Activated CD4-positive, alpha-beta memory T cell treated with anti-CD3 and anti-CD28 coated beads for 36 hours (primary cell): ENCODE results near the gene PLXNB1. TPM values are rescaled to one million over a fixed set of nuclear protein-coding genes. Genes with fewer than 3 reads are reported as not detected.
"Not testable (repeated sequence)": the region's sequence is repeated elsewhere in the genome, so short reads cannot be mapped to it uniquely, and the experiment has no call there.

Experiments
- CTCF ChIA-PET: fragments of 350-600 bp; sonication (Branson Sonifier 250); formaldehyde crosslinking; loops from one replicate; lab custom pipeline; 2021; ENCODE audit warnings: antibody characterized with exemption, inconsistent platforms; lab: Charles Lee
- POLR2A ChIA-PET: fragments of 350-600 bp; sonication (Branson Sonifier 250); formaldehyde crosslinking; loops from one replicate; lab custom pipeline; 2021; ENCODE audit warnings: antibody characterized with exemption; lab: Charles Lee
- DNase-seq: peaks from one replicate; pipeline ENCODE4 v3.0.0-alpha.2; 2020
- H3K27ac Mint-ChIP-seq: one replicate; pipeline ENCODE4 v1.8.0; 2021; ENCODE audit warnings: mixed read lengths
- H3K27me3 Mint-ChIP-seq: one replicate; pipeline ENCODE4 v1.8.0; 2021; ENCODE audit warnings: mixed read lengths
- H3K36me3 Mint-ChIP-seq: one replicate; pipeline ENCODE4 v1.8.0; 2021; ENCODE audit warnings: mixed read lengths
- H3K4me1 Mint-ChIP-seq: one replicate; pipeline ENCODE4 v1.8.0; 2021; ENCODE audit warnings: low read depth, mixed read lengths
- H3K4me3 Mint-ChIP-seq: one replicate; pipeline ENCODE4 v1.8.0; 2021; ENCODE audit warnings: mild to moderate bottlenecking, mixed read lengths
- H3K9me3 Mint-ChIP-seq: one replicate; pipeline ENCODE4 v1.8.0; 2021; ENCODE audit warnings: mixed read lengths
- intact Hi-C: fragments of 100-400 bp; cut with micrococcal nuclease; formaldehyde crosslinking; loops from one replicate; pipeline ENCODE4 v1.15.1; 2023
- total RNA-seq, 2 experiments: library from RNA; stranded (reverse); gene quantifications; one replicate each; pipeline ENCODE4 v1.2.3, GENCODE V29; 2021

PLXNB1 gene
- total RNA-seq, 2 experiments from 2014 or later, result 3.2 to 3.8 TPM

- CTCF ChIA-PET, result interaction anchor here (0.6 to 2.8 kb wide), 3 partner anchors 29 to 198 kb away, joined by 3 to 25 read pairs (median 3); no protein-coding TSS in a partner anchor
Measured at GRCh38 chr3:48406443-48407431, 23.1 kb downstream of the PLXNB1 start.

GRCh38 chr3:48405971-48406370 lies 23.9 kb downstream of the PLXNB1 start:
- Mint-ChIP-seq H3K4me3 (no peak overlapping the region), H3K4me1 (no peaks in the 10 kb centered on the region), H3K27me3 (no peaks in the 10 kb centered on the region), H3K9me3 (no peaks in the 10 kb centered on the region), H3K36me3 (no peaks in the 10 kb centered on the region), H3K27ac (no peak overlapping the region)
- POLR2A ChIA-PET, result no interaction called here
- intact Hi-C loops, result no loop called here
- DNase-seq, result no peak
- CTCF ChIA-PET, result interaction anchor here (8.0 kb wide), 1 partner anchor 31 kb away, joined by 290 read pairs; the partner anchor contains the start of genes CCDC51 and TMA7

More at GRCh38 chr3:48406443-48407431, 23.1 kb downstream of the PLXNB1 start:
- H3K4me3 Mint-ChIP-seq, result no peak overlapping the region
- H3K27ac Mint-ChIP-seq, result no peak overlapping the region
- H3K9me3 Mint-ChIP-seq, result no peaks in the 10 kb centered on the region
- POLR2A ChIA-PET, result no interaction called here
- H3K36me3 Mint-ChIP-seq, result no peaks in the 10 kb centered on the region
- no peaks in the 10 kb centered on the region for H3K27me3 Mint-ChIP-seq
- peak; percentile 6 for DNase-seq
- H3K4me1 Mint-ChIP-seq, result no peaks in the 10 kb centered on the region
- intact Hi-C loops, result no loop called here

GRCh38 chr3:48405343-48405881 lies 24.5 kb downstream of the PLXNB1 start:
- H3K36me3 Mint-ChIP-seq, result no peaks in the 10 kb centered on the region
- H3K27ac Mint-ChIP-seq, result no peak overlapping the region
- H3K9me3 Mint-ChIP-seq, result no peaks in the 10 kb centered on the region
- peak; percentile 6 for DNase-seq
- ChIA-PET CTCF (interaction anchor here (0.6 to 8.0 kb wide), 2 partner anchors 31 to 173 kb away, joined by 3 to 290 read pairs; partner anchors contain the start of genes CCDC51 and TMA7), POLR2A (no interaction called here)
- peaks cover 1% of the 10 kb centered on the region for H3K27me3 Mint-ChIP-seq
- no peak overlapping the region for H3K4me3 Mint-ChIP-seq
- no peaks in the 10 kb centered on the region for H3K4me1 Mint-ChIP-seq
- intact Hi-C loops, result no loop called here

- ChIA-PET CTCF (interaction anchor here (0.6 to 8.0 kb wide), 3 partner anchors 32 to 172 kb away, joined by 3 to 290 read pairs (median 153); partner anchors contain the start of genes CCDC51 and TMA7), POLR2A (no interaction called here)
- Mint-ChIP-seq H3K9me3 (no peaks in the 10 kb centered on the region), H3K27ac (no peak overlapping the region), H3K4me3 (no peak overlapping the region), H3K27me3 (peaks cover 1% of the 10 kb centered on the region), H3K36me3 (no peaks in the 10 kb centered on the region), H3K4me1 (no peaks in the 10 kb centered on the region)
- intact Hi-C loops, result no loop called here
- peak; percentile 3 for DNase-seq
Measured at GRCh38 chr3:48404440-48405342, 25.2 kb downstream of the PLXNB1 start.

GRCh38 chr3:48403533-48404439 lies 26.1 kb downstream of the PLXNB1 start:
- no peaks in the 10 kb centered on the region for H3K36me3 Mint-ChIP-seq
- no peaks in the 10 kb centered on the region for H3K4me1 Mint-ChIP-seq
- POLR2A ChIA-PET, result interaction anchor here (0.6 kb wide), 1 partner anchor 54 kb away, joined by 3 read pairs; no protein-coding TSS in a partner anchor
- H3K27ac Mint-ChIP-seq, result no peak overlapping the region
- peak; percentile 4 for DNase-seq
- CTCF ChIA-PET, result interaction anchor here (6.4 to 8.0 kb wide), 2 partner anchors 33 to 145 kb away, joined by 153 to 290 read pairs; partner anchors contain the start of genes CCDC51 and TMA7
- intact Hi-C loops, result no loop called here
- no peaks in the 10 kb centered on the region for H3K9me3 Mint-ChIP-seq
- peaks cover 1% of the 10 kb centered on the region for H3K27me3 Mint-ChIP-seq
- no peak overlapping the region for H3K4me3 Mint-ChIP-seq

- Mint-ChIP-seq H3K36me3 (no peaks in the 10 kb centered on the region), H3K4me3 (no peak overlapping the region), H3K27me3 (peaks cover 1% of the 10 kb centered on the region), H3K4me1 (no peaks in the 10 kb centered on the region), H3K9me3 (no peaks in the 10 kb centered on the region), H3K27ac (no peak overlapping the region)
- no peak for DNase-seq
- CTCF ChIA-PET, result interaction anchor here (6.4 to 8.0 kb wide), 2 partner anchors 34 to 145 kb away, joined by 153 to 290 read pairs; partner anchors contain the start of genes CCDC51 and TMA7
- POLR2A ChIA-PET, result interaction anchor here (0.6 kb wide), 1 partner anchor 54 kb away, joined by 3 read pairs; no protein-coding TSS in a partner anchor
- intact Hi-C loops, result no loop called here
Measured at GRCh38 chr3:48402907-48403306, 27.0 kb downstream of the PLXNB1 start.

GRCh38 chr3:48402281-48402732 lies 27.6 kb downstream of the PLXNB1 start:
- no peaks in the 10 kb centered on the region for H3K9me3 Mint-ChIP-seq
- H3K27me3 Mint-ChIP-seq, result peaks cover 1% of the 10 kb centered on the region
- no peaks in the 10 kb centered on the region for H3K36me3 Mint-ChIP-seq
- intact Hi-C loops, result no loop called here
- H3K4me1 Mint-ChIP-seq, result no peaks in the 10 kb centered on the region
- H3K27ac Mint-ChIP-seq, result no peak overlapping the region
- H3K4me3 Mint-ChIP-seq, result no peak overlapping the region
- DNase-seq, result peak; percentile 8
- CTCF ChIA-PET, result interaction anchor here (1.7 to 8.0 kb wide), 7 partner anchors 28 to 172 kb away, joined by 10 to 290 read pairs (median 33); partner anchors contain the start of genes ATRIP, CCDC51, PFKFB4 and PLXNB1
- POLR2A ChIA-PET, result no interaction called here

- not testable (repeated sequence) for H3K4me3 Mint-ChIP-seq, H3K27me3 Mint-ChIP-seq, H3K27ac Mint-ChIP-seq, H3K4me1 Mint-ChIP-seq, H3K36me3 Mint-ChIP-seq, H3K9me3 Mint-ChIP-seq
- ChIA-PET POLR2A (interaction anchor here (1.0 to 1.6 kb wide), 3 partner anchors 38 to 155 kb away, joined by 3 to 6 read pairs (median 3); partner anchors contain the start of genes CCDC51, PFKFB4 and TMA7), CTCF (interaction anchor here (0.8 to 8.0 kb wide), 59 partner anchors 9 to 1048 kb away, joined by 3 to 290 read pairs (median 5); partner anchors contain the start of genes ATRIP, CCDC51, CDC25A and KLHDC8B)
- intact Hi-C loops, result loop anchor here (1.0 to 2.0 kb wide), 4 partner anchors 35 to 255 kb away; partner anchors contain the start of gene SLC26A6
- peak; percentile 7 for DNase-seq
Measured at GRCh38 chr3:48401434-48401901, 28.4 kb downstream of the PLXNB1 start.

- intact Hi-C loops, result loop anchor here (1.0 to 2.0 kb wide), 4 partner anchors 36 to 255 kb away; partner anchors contain the start of gene SLC26A6
- Mint-ChIP-seq H3K27me3 (peaks cover 1% of the 10 kb centered on the region), H3K27ac (no peak overlapping the region), H3K4me3 (no peak overlapping the region), H3K36me3 (no peaks in the 10 kb centered on the region), H3K4me1 (no peaks in the 10 kb centered on the region), H3K9me3 (no peaks in the 10 kb centered on the region)
- POLR2A ChIA-PET, result interaction anchor here (0.9 to 1.6 kb wide), 4 partner anchors 35 to 156 kb away, joined by 3 to 7 read pairs (median 4); partner anchors contain the start of genes CCDC51, PFKFB4 and TMA7
- CTCF ChIA-PET, result interaction anchor here (0.6 to 8.0 kb wide), 73 partner anchors 9 to 1048 kb away, joined by 3 to 290 read pairs (median 4); partner anchors contain the start of genes ATRIP, CCDC51, CDC25A and KLHDC8B
- DNase-seq, result peak; percentile 74
Measured at GRCh38 chr3:48400824-48401433, 29.0 kb downstream of the PLXNB1 start.
